Tibial artery (tissue), 4 donors: ENCODE measurements around the gene RRAGD.

Experiments used
- DNase-seq, 2 donors: peaks; one replicate each; pipeline ENCODE4 v3.0.0-alpha.2; 2019
- H3K27ac ChIP-seq, 2 donors: fragments of 200-600 bp; sonication (generic) in 1 of 2; 1 replicate in 1 of 2; 2 replicates in 1 of 2; pipeline ENCODE4 v1.5.1; 2018 to 2019; ENCODE audit warnings: mild to moderate bottlenecking in 1 of 2
- H3K27me3 ChIP-seq, 2 donors: fragments of 200-600 bp; sonication (generic) in 1 of 2; one replicate each; pipeline versions ENCODE4 v1.5.1 to v1.6.0; 2016 to 2019
- H3K36me3 ChIP-seq, 3 donors: fragments of 200-600 bp; sonication (generic) in 2 of 3; one replicate each; pipeline ENCODE4 v1.5.1; 2016 to 2019; ENCODE audit warnings: mild to moderate bottlenecking in 2 of 3
- H3K4me1 ChIP-seq, 4 donors: fragments of 200-600 bp; sonication (generic) in 2 of 4; 1 replicate in 3 of 4; 2 replicates in 1 of 4; pipeline ENCODE4 v1.5.1; 2016 to 2019
- H3K4me3 ChIP-seq, 2 donors: fragments of 200-600 bp; sonication (generic) in 1 of 2; 1 replicate in 1 of 2; 2 replicates in 1 of 2; pipeline ENCODE4 v1.5.1; 2018 to 2019; ENCODE audit warnings: mild to moderate bottlenecking in 2 of 2
- H3K9me3 ChIP-seq, 3 donors: fragments of 200-600 bp; sonication (generic) in 1 of 3; one replicate each; pipeline ENCODE4 v1.5.1; 2016 to 2019
- intact Hi-C: fragments of 100-400 bp; cut with DNase I; formaldehyde crosslinking; loops from one replicate; pipeline ENCODE4 v1.15.0; 2023; ENCODE audit warnings: low total_unique reads
- TF ChIP-seq, protein P1 (sequence below), 2 experiments: fragments of 200-600 bp in 1 of 2; fragments of 450-650 bp in 1 of 2; IDR thresholded peaks; one replicate each; pipeline ENCODE4 v1.5.1; 2017 to 2019; ENCODE audit warnings: antibody characterized with exemption in 2 of 2, mild to moderate bottlenecking in 1 of 2, moderate library complexity in 1 of 2

The RRAGD gene

DNA sequence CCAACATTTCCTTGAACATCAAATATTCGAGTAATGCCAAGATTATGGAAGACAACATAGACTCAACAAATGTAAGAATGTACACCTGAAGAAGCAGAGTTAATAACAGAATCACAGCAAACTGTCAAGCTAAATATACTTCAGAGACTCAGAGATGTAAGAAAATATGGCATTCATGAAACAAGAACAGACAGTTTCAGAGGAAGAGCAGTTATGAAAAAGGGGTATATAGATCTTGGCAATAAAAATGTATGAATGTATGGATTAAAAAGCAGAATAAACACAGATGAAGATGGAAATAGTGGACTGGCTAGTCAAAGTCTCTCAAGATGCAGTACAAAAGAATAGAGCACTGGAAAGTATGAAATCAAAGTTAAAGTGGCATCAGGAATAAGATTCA lies 18.4 kb downstream of the RRAGD start:
- no peaks in the 10 kb centered on the region for H3K27me3 ChIP-seq
- intact Hi-C loops = no loop called here

DNA sequence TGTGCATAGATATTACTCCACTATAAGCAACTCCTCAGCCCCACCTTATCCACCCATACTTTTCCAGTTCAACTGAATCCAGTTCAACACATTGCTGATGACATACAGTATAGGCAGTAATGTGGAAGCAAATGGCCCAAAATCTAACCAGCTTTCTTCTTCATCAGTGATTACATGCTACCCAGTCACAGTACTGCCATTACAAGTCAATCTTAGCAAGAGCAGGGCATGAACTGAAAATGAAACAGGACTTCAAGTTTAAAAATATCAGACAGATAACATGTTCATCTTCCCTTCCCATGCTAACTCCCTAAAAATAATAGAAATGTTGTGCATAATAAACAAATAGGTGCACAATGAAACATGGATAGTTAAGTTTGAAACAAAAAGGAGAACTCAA lies 19.2 kb downstream of the RRAGD start:
- peaks cover 0 to 5% (median 0%) of the 10 kb centered on the region in 3 donors for H3K9me3 ChIP-seq

More for the DNA sequence above, 18.4 kb downstream of the RRAGD start:
- Histone ChIP-seq H3K9me3 (peaks cover 0 to 5% (median 0%) of the 10 kb centered on the region in 3 donors), H3K27ac (no peak overlapping the region), H3K4me3 (no peak overlapping the region), H3K36me3 (no peaks in the 10 kb centered on the region), H3K4me1 (no peaks in the 10 kb centered on the region)
- DNase-seq = no peak
- TF ChIP-seq, protein P1, sequence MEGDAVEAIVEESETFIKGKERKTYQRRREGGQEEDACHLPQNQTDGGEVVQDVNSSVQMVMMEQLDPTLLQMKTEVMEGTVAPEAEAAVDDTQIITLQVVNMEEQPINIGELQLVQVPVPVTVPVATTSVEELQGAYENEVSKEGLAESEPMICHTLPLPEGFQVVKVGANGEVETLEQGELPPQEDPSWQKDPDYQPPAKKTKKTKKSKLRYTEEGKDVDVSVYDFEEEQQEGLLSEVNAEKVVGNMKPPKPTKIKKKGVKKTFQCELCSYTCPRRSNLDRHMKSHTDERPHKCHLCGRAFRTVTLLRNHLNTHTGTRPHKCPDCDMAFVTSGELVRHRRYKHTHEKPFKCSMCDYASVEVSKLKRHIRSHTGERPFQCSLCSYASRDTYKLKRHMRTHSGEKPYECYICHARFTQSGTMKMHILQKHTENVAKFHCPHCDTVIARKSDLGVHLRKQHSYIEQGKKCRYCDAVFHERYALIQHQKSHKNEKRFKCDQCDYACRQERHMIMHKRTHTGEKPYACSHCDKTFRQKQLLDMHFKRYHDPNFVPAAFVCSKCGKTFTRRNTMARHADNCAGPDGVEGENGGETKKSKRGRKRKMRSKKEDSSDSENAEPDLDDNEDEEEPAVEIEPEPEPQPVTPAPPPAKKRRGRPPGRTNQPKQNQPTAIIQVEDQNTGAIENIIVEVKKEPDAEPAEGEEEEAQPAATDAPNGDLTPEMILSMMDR (IDR thresholded peaks at IDR 0.05) = no peak

GRCh38 chr6:89388846-89389245 lies 23.2 kb downstream of the RRAGD start:
- Histone ChIP-seq H3K27me3 (no peaks in the 10 kb centered on the region), H3K4me3 (no peak overlapping the region), H3K36me3 (peaks cover 0 to 8% (median 0%) of the 10 kb centered on the region in 3 donors), H3K4me1 (no peaks in the 10 kb centered on the region), H3K9me3 (peaks cover 0 to 5% (median 0%) of the 10 kb centered on the region in 3 donors), H3K27ac (no peak overlapping the region)
- intact Hi-C loops = no loop called here
- DNase-seq = no peak
- TF ChIP-seq, protein P1 (IDR thresholded peaks at IDR 0.05) = no peak

More for the DNA sequence above, 19.2 kb downstream of the RRAGD start:
- H3K27me3 ChIP-seq = no peaks in the 10 kb centered on the region
- no peaks in the 10 kb centered on the region for H3K4me1 ChIP-seq
- no peak overlapping the region for H3K27ac ChIP-seq
- TF ChIP-seq, protein P1 (IDR thresholded peaks at IDR 0.05) = no peak
- DNase-seq = no peak
- H3K4me3 ChIP-seq = no peak overlapping the region
- intact Hi-C loops = no loop called here
- no peaks in the 10 kb centered on the region for H3K36me3 ChIP-seq

GRCh38 chr6:89387516-89388201 lies 24.4 kb downstream of the RRAGD start:
- H3K27ac ChIP-seq = no peak overlapping the region
- no peaks in the 10 kb centered on the region for H3K4me1 ChIP-seq
- TF ChIP-seq, protein P1 (IDR thresholded peaks at IDR 0.05) = no peak
- intact Hi-C loops = no loop called here
- H3K27me3 ChIP-seq = no peaks in the 10 kb centered on the region
- H3K9me3 ChIP-seq = no peaks in the 10 kb centered on the region
- H3K36me3 ChIP-seq = peaks cover 0 to 8% (median 0%) of the 10 kb centered on the region in 3 donors
- no peak overlapping the region for H3K4me3 ChIP-seq
- DNase-seq = no peak

DNA sequence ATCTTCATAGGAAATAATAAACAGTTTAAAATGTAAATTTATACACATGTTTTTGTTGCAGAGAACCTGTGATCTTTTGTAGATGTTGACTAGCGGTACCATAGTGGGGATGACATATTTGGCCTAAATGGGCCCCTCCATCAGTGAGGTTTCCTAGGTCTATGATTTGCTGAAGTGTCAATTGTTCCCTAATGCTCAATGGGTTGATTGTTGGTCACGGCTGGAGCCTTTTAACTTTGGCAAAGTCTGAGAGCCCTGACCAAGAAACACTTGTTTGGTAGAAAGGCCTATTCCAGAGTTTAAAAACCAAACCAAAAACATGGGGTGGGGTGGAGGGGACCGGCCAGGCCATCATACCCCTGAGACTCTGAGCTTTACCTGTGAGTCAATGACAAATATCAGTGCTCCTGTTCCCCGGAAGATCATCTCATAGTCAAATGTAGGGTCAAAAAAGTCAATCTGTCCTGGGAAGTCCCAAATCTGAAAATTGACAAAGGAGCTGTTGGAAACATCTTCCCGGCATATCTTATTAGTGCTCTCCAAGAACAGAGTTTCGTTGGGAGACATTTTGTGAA lies 25.1 kb downstream of the RRAGD start:
- Histone ChIP-seq H3K36me3 (peaks cover 0 to 8% (median 0%) of the 10 kb centered on the region in 3 donors), H3K4me1 (no peaks in the 10 kb centered on the region), H3K27me3 (no peaks in the 10 kb centered on the region), H3K4me3 (no peak overlapping the region), H3K27ac (no peak overlapping the region), H3K9me3 (no peaks in the 10 kb centered on the region)
- no peak for DNase-seq
- TF ChIP-seq, protein P1 (IDR thresholded peaks at IDR 0.05) = no peak
- intact Hi-C loops = no loop called here
